ENCODE data around the gene OBP2A. TPM values are rescaled to one million over a fixed set of nuclear protein-coding genes. Genes with fewer than 3 reads are reported as not detected.

OBP2A gene
- total RNA-seq, 1 experiment from 2014 or later: not detected

DNA sequence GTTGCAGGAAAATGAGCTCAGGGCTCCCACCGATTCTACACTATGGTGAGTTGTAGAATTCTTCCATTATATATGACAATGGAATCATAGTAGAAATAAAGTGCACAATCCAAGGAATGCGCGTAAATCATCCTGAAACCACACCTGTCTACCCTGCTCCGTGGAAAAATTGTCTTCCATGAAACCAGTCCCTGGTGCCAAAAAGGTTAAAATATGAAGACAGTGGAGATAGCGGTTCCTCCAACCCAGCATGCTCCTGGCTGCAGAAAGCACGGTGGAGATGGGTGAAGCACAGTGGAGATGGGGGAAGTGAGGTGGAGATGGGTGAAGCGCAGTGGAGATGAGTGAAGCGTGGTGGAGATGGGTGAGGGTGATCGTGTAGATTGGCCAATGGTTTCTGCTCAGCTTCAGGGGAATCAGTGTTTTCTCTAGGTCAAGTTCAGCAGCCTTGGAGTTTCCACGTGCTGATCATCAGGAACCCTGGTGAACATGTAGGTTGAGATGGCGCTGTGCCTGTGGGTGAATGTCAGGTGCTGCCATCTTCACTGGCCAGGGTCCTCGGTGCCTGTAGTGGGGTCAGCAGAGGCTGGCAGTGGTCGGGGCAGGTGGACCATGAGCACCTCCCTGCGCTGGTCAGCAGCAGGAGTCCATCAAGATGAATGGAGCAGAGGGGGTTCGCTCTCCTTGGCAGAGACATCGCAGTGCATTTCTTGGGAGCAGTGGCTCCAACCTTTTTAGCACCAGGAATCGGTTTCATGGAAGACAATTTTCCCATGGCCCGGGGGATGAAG is 35.9 kb downstream of the OBP2A start:
- Histone ChIP-seq H3K27me3 (ENCODE audit: control insufficient read depth, insufficient read depth, low read length) (no peaks in the 10 kb centered on the region), H3K36me3 (replicated peaks; ENCODE audit: control insufficient read depth, insufficient read depth, low read length) (no peaks in the 10 kb centered on the region), H3K4me3 (ENCODE audit: insufficient read depth, low read depth, low read length) (no peak overlapping the region)
- DNase-seq: no peak

- H3K27me3 ChIP-seq (ENCODE audit: control insufficient read depth, insufficient read depth, low read length): no peaks in the 10 kb centered on the region
These were observed 36.6 kb downstream of the OBP2A start for GRCh38 chr9:135582541-135582940.

GRCh38 chr9:135582966-135583687 is 37.2 kb downstream of the OBP2A start:
- DNase-seq: peak; percentile 46
- Histone ChIP-seq H3K27me3 (ENCODE audit: control insufficient read depth, insufficient read depth, low read length) (no peaks in the 10 kb centered on the region), H3K36me3 (replicated peaks; ENCODE audit: control insufficient read depth, insufficient read depth, low read length) (no peaks in the 10 kb centered on the region), H3K4me3 (ENCODE audit: insufficient read depth, low read depth, low read length) (no peak overlapping the region)

More at GRCh38 chr9:135582541-135582940, 36.6 kb downstream of the OBP2A start:
- H3K36me3 ChIP-seq (replicated peaks; ENCODE audit: control insufficient read depth, insufficient read depth, low read length): no peaks in the 10 kb centered on the region
- no peak overlapping the region for H3K4me3 ChIP-seq (ENCODE audit: insufficient read depth, low read depth, low read length)
- DNase-seq: no peak

DNA sequence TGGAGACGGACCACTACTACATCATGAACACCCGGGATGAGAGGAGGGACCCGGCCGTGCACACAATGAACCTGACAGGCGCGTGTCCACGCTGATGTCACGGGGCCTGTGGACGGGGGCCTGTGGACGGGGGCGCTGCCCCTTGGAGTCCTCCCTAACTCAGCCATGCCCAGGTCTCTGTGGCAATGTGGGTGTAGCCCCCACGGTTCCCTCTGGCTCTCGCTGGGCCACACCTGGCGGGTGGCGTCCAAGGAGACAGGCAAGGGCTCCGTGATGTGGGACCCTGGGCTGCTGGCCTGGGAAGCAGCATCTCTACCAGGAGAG is 37.7 kb downstream of the OBP2A start:
- DNase-seq: peak; percentile 48
- no peaks in the 10 kb centered on the region for H3K36me3 ChIP-seq (replicated peaks; ENCODE audit: control insufficient read depth, insufficient read depth, low read length)
- H3K27me3 ChIP-seq (ENCODE audit: control insufficient read depth, insufficient read depth, low read length): no peaks in the 10 kb centered on the region
- H3K4me3 ChIP-seq (ENCODE audit: insufficient read depth, low read depth, low read length): no peak overlapping the region

DNA sequence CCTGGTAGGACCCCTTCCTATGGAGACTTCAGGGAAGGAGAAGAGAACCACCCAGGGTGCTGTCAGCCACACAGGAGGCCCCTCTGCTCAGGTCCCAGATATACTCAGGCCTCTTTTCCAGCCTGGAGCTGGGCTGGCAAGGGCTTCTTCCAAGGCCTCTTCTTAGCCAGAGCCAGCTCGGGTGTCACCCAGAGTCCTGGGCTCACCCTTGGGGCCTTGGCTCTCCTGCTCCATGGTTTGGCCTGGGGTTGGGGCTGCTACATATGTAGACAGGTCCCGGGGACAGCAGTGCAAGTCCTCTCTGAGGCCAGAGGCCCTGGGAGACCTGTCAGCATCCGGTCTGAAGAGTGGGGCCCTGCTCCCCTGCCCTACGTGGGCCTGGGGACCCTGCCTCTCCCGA is 38.4 kb downstream of the OBP2A start:
- Histone ChIP-seq H3K36me3 (replicated peaks; ENCODE audit: control insufficient read depth, insufficient read depth, low read length) (no peaks in the 10 kb centered on the region), H3K4me3 (ENCODE audit: insufficient read depth, low read depth, low read length) (no peak overlapping the region), H3K27me3 (ENCODE audit: control insufficient read depth, insufficient read depth, low read length) (no peaks in the 10 kb centered on the region)
- DNase-seq: no peak

GRCh38 chr9:135584934-135585333 is 39.0 kb downstream of the OBP2A start:
- no peak overlapping the region for H3K4me3 ChIP-seq (ENCODE audit: insufficient read depth, low read depth, low read length)
- H3K27me3 ChIP-seq (ENCODE audit: control insufficient read depth, insufficient read depth, low read length): no peaks in the 10 kb centered on the region
- no peaks in the 10 kb centered on the region for H3K36me3 ChIP-seq (replicated peaks; ENCODE audit: control insufficient read depth, insufficient read depth, low read length)
- peak; percentile 44 for DNase-seq

GRCh38 chr9:135586601-135587109 is 40.7 kb downstream of the OBP2A start:
- H3K27me3 ChIP-seq (ENCODE audit: control insufficient read depth, insufficient read depth, low read length): no peaks in the 10 kb centered on the region
- peak; percentile 57 for DNase-seq
- no peaks in the 10 kb centered on the region for H3K36me3 ChIP-seq (replicated peaks; ENCODE audit: control insufficient read depth, insufficient read depth, low read length)
- no peak overlapping the region for H3K4me3 ChIP-seq (ENCODE audit: insufficient read depth, low read depth, low read length)

- DNase-seq: no peak
- no peaks in the 10 kb centered on the region for H3K27me3 ChIP-seq (ENCODE audit: control insufficient read depth, insufficient read depth, low read length)
- no peaks in the 10 kb centered on the region for H3K36me3 ChIP-seq (replicated peaks; ENCODE audit: control insufficient read depth, insufficient read depth, low read length)
- no peak overlapping the region for H3K4me3 ChIP-seq (ENCODE audit: insufficient read depth, low read depth, low read length)
These were observed 41.7 kb downstream of the OBP2A start for GRCh38 chr9:135587658-135588057.

GRCh38 chr9:135588371-135588770 is 42.4 kb downstream of the OBP2A start:
- peak; percentile 36 for DNase-seq
- no peaks in the 10 kb centered on the region for H3K27me3 ChIP-seq (ENCODE audit: control insufficient read depth, insufficient read depth, low read length)
- H3K4me3 ChIP-seq (ENCODE audit: insufficient read depth, low read depth, low read length): no peak overlapping the region
- H3K36me3 ChIP-seq (replicated peaks; ENCODE audit: control insufficient read depth, insufficient read depth, low read length): no peaks in the 10 kb centered on the region

- Histone ChIP-seq H3K36me3 (replicated peaks; ENCODE audit: control insufficient read depth, insufficient read depth, low read length) (no peaks in the 10 kb centered on the region), H3K27me3 (ENCODE audit: control insufficient read depth, insufficient read depth, low read length) (no peaks in the 10 kb centered on the region), H3K4me3 (ENCODE audit: insufficient read depth, low read depth, low read length) (no peak overlapping the region)
- peak; percentile 42 for DNase-seq
These were observed 43.1 kb downstream of the OBP2A start for GRCh38 chr9:135588886-135589595.

DNA sequence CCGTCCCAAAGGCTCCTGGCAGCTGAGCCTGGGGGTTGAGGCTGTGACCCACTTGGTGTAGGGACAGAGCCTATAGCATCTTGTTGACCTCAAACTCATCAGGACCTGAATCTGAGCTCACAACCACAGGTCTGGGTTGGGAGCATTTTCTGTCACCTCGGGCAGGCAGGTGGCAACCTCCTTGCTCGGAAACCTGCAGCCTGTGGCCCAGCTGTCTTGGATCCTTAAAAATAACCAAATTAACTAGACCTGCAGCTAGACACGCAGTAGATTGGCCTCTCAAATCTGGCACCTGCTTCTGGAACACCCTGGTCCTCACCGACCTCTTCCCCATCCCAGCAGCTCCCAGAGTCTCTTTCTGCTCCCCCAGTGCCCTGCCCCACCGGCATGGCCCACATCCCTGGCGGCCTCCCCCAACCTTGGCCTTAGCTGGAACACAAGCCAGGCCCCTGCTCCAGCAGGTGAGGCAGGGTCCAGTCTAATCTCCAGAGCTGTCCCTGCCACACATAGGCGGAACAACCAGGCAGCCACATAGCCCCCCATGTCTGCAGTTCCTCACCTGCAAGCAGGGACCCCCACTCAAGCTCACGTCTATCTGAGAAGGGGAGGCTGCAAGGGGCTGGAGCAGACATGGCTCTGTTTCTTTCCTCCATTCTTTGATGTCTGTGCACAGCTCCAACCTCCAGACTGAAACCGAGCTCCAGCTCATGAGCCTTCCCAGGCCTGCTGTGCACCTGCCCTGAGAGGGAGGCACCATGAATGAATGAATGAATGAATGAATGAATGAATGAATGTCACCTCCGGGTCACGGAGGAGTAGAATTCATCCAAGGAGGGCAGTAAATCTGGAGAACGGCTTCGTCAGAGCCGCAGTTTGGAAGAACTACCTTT is 43.9 kb downstream of the OBP2A start:
- Histone ChIP-seq H3K36me3 (replicated peaks; ENCODE audit: control insufficient read depth, insufficient read depth, low read length) (no peaks in the 10 kb centered on the region), H3K4me3 (ENCODE audit: insufficient read depth, low read depth, low read length) (no peak overlapping the region), H3K27me3 (ENCODE audit: control insufficient read depth, insufficient read depth, low read length) (no peaks in the 10 kb centered on the region)
- no peak for DNase-seq

DNA sequence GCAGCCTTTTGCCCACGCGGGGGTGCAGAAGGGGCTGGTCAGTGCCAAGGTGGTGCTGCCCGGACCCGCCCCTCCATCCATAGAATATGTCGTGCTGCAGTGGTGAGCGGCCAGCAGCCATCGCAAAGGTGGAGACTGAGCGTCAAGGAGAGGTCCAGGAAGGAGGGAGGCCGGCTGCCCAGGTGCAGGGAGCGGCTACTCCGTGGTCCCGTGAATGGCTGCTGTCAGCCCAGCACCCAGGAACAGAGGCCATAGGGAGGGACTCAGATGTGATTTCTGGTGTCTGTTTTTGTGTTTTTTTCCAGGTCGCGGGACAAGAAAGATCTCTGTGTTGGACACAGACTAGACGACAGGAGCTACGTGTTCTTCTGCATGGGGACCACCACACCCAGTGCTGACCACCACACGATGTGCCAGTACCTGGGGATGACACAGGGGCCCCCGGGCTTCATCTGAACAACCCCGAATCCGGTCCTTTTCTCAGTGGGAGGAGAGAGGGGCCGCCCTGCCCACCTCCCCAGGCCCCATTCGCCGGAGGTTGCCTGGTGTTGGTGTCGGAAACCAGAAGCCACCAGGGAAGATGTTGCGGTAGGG is 44.7 kb downstream of the OBP2A start:
- Histone ChIP-seq H3K27me3 (ENCODE audit: control insufficient read depth, insufficient read depth, low read length) (no peaks in the 10 kb centered on the region), H3K36me3 (replicated peaks; ENCODE audit: control insufficient read depth, insufficient read depth, low read length) (no peaks in the 10 kb centered on the region), H3K4me3 (ENCODE audit: insufficient read depth, low read depth, low read length) (no peak overlapping the region)
- DNase-seq: peak; percentile 50

- H3K27me3 ChIP-seq (ENCODE audit: control insufficient read depth, insufficient read depth, low read length): no peaks in the 10 kb centered on the region
- DNase-seq: peak; percentile 55
- no peaks in the 10 kb centered on the region for H3K36me3 ChIP-seq (replicated peaks; ENCODE audit: control insufficient read depth, insufficient read depth, low read length)
- no peak overlapping the region for H3K4me3 ChIP-seq (ENCODE audit: insufficient read depth, low read depth, low read length)
These were observed 45.8 kb downstream of the OBP2A start for GRCh38 chr9:135591506-135592330.

All from H7 (cell line).